M059J (cell line): Measurements from ENCODE around the gene KANK4. TPM values are rescaled to one million over a fixed set of nuclear protein-coding genes. Genes with fewer than 3 reads are reported as not detected.
"Not testable (repeated sequence)": the region's sequence is repeated elsewhere in the genome, so short reads cannot be mapped to it uniquely, and the experiment has no call there.

Source experiments
- DNase-seq: peaks from one replicate; pipeline ENCODE4 v3.0.0-alpha.2; 2012; ENCODE audit warnings: low read depth
- total RNA-seq: library from RNA; depleted of rRNA; stranded (reverse); fragments of >200 nt; shearing (Covaris generic); gene quantifications from 2 replicates; pipeline ENCODE4 v1.2.3, GENCODE V29; 2014

Gene KANK4
- total RNA-seq, 1 experiment from 2014 or later = 27.2 TPM

DNA sequence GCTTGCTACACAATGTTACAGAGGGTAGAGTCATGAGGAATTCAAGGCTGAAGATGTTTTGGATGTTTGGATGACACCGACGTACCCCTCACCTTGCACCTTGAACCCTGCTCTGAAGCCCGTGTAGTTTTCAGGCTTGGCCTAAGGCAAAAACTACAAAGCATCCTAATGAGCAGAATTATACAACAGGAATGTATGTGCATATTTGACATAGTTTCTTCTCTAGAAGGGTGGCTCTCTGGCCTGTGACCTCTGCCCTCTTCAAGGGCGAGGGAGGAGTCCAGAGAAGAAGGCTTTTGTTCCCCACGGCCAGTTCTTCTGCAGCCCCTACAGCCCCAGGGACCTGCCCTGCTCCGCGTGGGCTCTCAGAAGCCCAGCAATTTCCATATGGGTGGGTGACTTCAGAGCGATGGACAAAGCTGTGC lies 81.3 kb downstream of the KANK4 start:
- DNase-seq = peak; percentile 58

DNA sequence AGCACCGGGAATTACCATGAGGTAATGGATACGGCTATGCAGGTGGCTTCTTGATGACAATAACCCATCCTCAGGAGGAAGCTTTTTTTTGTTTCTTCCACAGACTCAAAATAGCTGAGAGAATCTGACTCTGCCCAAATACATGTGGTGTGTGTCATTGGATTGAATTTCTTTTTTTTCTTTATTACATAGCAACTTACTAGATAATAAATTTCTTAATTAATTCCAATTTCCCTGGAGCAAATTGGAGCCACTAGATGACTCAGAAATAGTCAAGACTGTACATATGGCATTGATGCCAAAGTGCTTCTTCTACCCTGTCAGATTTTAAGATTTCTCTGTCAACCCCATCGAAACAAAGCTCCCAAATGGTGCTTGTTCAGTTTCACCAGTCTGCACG lies 81.9 kb downstream of the KANK4 start:
- peak; percentile 77 for DNase-seq

GRCh38 chr1:62235576-62235975 lies 83.7 kb downstream of the KANK4 start:
- DNase-seq = peak; percentile 24

DNA sequence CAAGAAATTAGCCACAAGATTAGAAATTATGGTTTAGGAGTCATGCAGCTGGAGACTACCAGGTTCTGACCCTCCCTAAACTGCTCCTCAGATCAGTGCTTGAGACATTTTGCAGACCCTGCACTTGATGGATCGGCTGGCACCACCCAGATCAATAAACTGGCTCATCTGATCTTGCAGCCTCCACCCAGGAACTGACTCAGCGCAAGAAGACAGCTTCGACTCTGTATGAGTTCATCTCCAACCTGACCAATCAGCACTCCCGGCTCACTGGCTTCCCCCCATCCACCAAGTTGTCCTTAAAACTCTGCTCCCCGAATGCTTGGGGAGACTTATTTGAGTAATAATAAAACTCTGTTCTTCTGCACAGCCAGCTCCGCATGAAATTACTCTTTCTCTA lies 84.5 kb downstream of the KANK4 start:
- DNase-seq = no peak

GRCh38 chr1:62233926-62234450 lies 85.2 kb downstream of the KANK4 start:
- DNase-seq = no peak

DNA sequence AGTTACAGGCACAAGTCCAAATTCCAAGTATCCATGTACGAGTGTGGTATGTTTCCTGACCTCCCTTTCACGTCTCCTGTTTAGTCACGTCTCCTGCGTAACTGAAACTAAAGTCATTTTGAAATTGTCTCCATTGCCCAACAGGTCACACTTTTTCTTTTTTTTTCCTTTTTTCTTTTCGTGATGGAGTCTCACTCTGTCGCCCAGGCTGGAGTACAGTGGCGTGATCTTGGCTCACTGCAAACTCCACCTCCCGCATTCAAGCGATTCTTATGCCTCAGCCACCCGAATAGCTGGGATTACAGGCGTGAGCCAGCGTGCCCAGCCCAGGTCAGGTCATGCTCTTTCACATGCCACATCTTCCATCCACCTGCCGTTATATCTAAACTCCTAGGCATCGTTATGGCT lies 86.4 kb downstream of the KANK4 start:
- DNase-seq = no peak

GRCh38 chr1:62230718-62231117 lies 88.5 kb downstream of the KANK4 start:
- DNase-seq = peak; percentile 98

DNA sequence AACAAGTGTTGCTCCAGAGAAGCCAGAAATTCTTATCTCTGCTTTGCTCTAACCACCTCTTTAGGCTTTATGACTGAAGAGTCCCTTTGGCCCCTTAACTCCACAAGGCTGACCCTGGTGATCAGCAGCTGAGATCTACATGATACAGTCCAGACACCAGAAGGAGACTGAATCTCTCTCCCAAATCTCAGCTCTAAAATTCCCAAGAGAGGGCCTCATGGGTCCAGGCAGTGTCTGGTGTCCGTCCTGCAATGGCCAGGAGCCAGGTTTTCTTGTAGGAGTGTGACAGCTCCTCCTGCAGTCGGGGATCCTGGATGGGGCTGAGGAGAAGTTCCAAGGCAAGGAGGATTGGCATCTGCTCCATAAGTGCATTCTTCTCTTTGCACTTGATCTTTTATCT lies 89.3 kb downstream of the KANK4 start:
- DNase-seq = peak; percentile 26

DNA sequence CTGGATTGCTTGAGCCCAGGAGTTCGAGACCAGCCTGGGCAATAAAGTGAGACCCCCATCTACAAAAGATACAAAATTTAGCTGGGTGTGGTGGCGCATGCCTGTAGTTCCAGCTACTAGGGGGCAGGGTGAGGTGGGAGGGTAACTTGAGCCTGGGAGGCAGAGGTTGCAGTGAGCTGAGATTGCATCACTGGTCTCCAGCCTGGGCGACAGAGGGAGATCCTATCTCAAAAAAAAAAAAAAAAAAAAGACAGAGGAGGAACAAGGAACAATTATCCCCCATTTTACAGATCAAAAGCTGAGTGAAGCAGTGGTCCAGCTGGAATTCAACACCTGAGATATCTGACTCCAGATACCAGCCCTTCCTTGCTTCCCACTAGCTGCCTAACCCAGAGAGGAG lies 89.8 kb downstream of the KANK4 start:
- DNase-seq = no peak

DNA sequence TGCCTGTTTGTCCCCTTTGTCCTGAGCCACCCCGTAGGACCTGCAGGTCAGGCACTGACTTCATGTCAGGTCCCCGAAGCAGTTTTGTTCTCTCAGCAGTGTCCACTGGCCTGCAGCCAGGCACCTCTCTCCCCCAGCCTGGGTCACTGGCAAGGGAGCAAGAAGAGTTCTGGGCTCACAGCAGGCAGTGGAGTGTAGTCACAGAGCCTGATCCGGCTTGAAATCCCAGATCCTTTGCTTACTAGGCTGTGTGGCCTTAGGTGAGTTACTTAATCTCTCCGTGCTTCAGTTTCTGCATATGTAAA lies 90.4 kb downstream of the KANK4 start:
- no peak for DNase-seq

DNA sequence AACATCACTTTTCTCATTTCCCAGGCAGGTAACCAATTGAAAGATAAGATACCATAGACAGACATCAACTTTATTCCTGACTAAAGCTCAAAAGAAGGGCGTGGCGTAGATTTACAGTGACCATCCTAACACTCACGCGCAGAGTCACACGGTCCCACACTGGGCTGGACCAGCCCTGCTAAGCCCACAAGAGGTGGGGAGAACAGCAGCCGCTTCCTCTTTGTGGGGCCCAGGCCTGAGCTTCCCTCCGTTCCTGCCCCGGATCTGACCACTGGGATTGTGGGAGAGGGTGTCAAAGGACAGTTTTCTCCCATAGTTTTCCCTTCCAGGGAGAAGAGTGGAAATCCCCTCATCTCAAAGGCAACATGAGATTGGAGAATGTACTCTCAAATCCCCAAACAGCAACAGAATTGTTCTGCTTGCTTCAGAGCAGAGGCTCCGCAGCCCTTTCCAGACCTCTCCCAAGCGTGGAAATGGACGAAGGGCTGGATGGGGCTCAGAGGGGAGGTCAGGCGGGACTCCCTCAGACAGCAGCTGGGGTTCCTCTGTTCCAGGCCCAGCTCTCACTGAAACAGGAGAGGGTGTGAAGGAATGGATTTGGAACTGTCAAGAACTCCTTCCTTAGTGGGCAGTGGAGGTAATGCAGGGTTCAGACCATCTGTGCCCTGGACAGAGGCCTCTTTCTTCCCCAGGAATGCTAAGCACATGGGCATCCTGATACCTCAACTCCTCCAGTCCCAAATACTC lies 90.9 kb downstream of the KANK4 start:
- DNase-seq = no peak

- DNase-seq = no peak
Measured at GRCh38 chr1:62227496-62227895, 91.7 kb downstream of the KANK4 start.

- no peak for DNase-seq
Measured at GRCh38 chr1:62224182-62224581, 95.1 kb downstream of the KANK4 start.

DNA sequence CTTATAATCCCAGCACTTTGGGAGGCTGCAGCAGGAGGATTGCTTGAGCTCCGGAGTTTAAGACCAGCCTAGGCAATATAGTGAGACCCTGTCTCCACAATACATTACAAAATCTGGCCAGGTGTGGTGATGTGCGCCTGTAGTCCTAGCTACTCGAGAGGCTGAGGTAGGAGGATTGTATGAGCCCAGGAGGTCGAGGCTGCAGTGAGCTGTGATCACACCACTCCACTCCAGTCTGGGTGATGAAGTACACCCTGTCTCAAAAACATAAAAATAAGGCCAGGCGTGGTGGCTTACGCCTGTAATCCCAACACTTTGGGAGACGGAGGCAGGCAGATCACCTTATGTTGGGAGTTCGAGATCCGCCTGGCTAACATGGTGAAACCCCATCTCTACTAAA lies 96.9 kb downstream of the KANK4 start:
- DNase-seq = no peak

- no peak for DNase-seq
Measured at GRCh38 chr1:62221171-62221570, 98.1 kb downstream of the KANK4 start.

DNA sequence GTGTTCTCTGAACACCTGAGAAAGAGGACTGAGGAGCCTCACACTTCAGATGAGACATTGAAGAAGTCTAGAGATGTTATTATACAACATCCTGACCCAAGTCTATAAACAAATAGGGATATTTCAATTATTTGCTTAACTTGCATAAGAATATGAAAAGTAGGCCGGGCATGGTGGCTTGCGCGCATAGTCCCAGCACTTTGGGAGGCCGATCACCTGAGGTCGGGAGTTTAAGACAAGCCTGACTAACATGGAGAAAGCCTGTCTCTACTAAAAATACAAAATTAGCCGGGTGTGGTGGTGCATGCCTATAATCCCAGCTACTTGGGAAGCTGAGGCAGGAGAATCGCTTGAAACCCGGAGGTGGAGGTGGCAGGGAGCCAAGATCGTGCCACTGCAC lies 98.8 kb downstream of the KANK4 start:
- DNase-seq = not testable (repeated sequence)

DNA sequence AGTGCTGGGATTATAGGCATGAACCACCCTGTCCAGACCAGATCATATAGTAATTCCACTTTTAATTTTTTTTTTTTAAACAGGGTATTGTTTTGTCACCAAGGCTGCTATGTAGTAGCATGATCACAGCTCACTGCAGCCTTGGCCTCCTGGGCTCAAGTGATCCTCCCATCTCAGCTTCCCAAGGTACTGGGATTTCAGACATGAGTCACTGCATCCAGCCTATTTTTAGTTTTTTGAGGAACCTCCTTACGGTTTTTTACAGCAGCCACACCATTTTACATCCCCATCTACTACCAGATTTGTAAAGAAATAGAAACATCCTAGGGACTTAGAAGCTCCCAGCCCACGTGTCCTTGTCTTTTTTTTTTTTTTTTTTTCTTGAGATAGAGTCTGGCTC lies 100.6 kb downstream of the KANK4 start:
- peak; percentile 62 for DNase-seq

DNA sequence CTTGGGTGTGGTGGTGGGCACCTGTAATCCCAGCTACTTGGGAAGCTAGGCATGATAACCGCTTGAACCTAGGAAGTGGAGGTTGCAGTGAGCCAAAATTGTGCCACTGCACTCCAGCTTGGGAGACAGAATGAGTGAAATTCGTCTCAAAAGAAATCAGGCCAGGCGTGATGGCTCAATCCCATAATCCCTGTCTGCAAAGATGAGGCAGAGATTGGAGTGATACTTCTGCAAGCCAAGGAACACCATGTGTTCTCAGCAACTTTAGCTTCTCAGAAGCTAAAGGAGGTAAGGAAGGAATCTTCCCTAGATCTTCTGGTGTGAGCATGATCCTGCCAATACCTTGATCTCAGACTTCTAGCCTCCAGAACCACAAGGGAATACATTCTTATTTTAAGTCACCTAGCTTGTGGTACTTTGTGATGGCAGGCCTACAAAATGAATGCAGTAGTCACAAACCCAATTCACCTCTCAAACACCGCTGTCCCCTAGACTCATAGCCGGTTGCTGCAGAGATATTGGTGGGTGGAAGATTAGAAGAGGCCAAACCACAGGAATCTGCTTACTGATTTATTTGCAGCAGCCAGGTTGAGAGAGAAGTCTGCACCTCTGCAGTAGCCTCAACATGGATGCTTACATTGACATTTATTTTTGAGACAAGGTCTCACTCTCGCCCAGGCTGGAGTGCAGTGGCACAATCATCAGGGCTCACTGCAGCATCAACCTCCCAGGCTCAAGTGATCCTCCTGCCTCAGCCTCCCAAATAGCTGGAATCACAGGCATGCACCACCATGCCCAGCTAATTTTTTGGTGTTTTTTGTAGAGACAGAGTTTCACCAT lies 105.9 kb downstream of the KANK4 start:
- peak; percentile 48 for DNase-seq

- no peak for DNase-seq
Measured at GRCh38 chr1:62212411-62212810, 106.8 kb downstream of the KANK4 start.

DNA sequence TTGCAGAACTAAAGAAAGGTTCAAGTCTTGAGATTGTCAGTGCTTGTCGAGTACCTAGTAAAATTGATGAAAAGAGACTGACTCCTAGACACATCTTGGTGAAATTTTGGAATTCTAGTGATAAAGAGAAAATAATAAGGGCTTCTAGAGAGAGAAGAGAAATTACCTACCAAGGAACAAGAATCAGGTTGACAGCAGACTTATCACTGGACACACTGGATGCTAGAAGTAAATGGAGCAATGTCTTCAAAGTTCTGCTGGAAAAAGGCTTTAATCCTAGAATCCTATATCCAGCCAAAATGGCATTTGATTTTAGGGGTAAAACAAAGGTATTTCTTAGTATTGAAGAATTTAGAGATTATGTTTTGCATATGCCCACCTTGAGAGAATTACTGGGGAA lies 108.3 kb downstream of the KANK4 start:
- DNase-seq = peak; percentile 54

GRCh38 chr1:62209931-62210595 lies 109.2 kb downstream of the KANK4 start:
- DNase-seq = peak; percentile 69

GRCh38 chr1:62208970-62209369 lies 110.3 kb downstream of the KANK4 start:
- DNase-seq = no peak

- no peak for DNase-seq
Measured at GRCh38 chr1:62208087-62208486, 111.1 kb downstream of the KANK4 start.
